Stimulated activated CD8-positive, alpha-beta memory T cell treated with anti-CD3 and anti-CD28 coated beads, Interleukin-15, amount 100 ng/mL, for 24 hours (primary cell): ENCODE measurements around the gene CCDC183.
A peak's percentile ranks its signal among the peaks of the same experiment; 100 is the strongest.
"Not testable (repeated sequence)": the region's sequence is repeated elsewhere in the genome, so short reads cannot be mapped to it uniquely, and the experiment has no call there.

Experiments used
- DNase-seq: peaks from one replicate; pipeline ENCODE4 v3.0.0-alpha.2; 2020; ENCODE audit warnings: low read depth

The CCDC183 gene

DNA sequence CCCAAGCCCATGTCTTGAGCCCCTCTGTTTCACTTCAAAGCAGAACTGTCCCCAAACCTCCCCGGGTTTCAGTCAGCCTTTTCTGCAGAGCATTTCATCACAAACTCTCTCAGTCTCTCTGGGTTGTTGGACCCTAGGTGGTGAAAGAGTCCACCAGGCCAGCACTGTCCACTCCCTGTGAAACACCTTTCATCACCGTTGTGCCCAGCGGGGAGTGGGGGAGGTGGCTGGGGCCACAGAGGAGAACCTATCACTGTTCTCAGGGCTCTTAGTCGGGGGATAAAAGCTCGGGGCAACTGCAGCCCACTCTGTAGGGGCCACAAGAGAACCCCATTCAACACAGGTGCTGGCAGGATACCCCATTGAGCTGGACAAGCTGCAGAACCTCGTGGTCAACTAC, 6.2 kb downstream of the CCDC183 start:
- no peak for DNase-seq

DNA sequence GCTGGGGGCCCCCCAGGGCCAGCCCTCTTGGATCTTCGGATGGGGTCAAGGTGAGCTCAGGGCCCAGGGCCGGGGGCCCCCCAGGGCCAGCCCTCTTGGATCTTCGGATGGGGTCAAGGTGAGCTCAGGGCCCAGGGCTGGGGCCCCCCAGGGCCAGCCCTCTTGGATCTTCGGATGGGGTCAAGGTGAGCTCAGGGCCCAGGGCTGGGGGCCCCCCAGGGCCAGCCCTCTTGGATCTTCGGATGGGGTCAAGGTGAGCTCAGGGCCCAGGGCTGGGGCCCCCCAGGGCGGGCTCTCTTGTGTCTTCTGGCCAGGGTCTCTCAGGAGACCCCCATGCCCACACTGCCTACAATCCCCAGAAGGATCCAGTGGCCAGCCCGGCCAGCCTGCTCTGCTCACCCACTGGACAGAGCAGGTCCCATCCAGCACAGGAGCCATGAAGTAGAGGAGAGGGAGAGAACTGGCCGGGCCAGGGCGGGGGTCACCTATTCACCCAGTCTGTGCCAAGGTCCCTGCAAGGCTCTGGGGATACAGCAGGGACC, 6.9 kb downstream of the CCDC183 start:
- DNase-seq, result not testable (repeated sequence)

DNA sequence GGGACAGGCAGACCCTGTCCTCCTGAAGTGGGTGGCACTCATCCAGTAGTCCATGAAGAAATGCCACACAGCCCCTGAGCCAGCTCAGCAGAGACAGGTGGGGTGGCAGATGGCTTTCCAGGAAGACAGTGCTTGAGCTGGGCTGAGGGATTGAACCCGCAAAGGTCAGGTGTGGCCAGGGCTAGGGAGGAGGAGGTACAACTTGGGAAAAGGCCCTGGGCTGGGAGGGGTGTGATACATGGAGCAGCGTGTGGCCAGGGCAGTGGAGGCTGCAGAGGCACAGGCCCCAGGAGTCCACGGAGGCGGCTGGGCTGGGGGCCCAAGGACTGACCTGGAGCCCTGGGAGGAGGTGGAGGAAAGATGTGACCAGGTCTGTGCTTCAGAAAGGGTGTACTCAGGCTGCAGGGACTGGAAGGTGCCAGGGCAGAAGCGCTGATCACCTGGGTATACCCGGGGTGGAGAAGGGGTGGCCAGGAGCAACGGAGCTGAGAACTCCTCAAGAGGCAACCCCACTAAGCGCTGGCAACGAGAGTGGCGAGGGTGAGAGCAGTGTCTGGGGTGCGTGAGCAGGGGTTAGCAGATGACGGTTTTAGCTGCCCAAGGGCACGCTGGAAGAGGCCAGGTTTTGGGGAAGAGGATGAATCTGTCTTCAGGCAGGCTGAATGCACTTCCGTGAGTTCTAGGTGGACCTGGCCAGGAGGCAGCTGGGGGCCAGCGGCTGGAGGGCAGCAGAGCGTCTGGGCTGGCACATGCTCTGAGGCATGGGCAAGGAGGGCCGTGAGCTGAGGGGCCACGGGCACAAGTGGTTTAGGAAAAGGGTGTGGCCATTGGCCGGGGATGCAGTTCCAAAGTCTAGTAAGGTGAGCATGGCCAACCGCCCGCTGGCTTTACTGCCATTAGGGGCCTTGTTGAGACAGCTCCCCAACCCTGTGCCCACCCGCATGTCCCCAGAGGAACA, 7.7 kb downstream of the CCDC183 start:
- DNase-seq, result no peak

DNA sequence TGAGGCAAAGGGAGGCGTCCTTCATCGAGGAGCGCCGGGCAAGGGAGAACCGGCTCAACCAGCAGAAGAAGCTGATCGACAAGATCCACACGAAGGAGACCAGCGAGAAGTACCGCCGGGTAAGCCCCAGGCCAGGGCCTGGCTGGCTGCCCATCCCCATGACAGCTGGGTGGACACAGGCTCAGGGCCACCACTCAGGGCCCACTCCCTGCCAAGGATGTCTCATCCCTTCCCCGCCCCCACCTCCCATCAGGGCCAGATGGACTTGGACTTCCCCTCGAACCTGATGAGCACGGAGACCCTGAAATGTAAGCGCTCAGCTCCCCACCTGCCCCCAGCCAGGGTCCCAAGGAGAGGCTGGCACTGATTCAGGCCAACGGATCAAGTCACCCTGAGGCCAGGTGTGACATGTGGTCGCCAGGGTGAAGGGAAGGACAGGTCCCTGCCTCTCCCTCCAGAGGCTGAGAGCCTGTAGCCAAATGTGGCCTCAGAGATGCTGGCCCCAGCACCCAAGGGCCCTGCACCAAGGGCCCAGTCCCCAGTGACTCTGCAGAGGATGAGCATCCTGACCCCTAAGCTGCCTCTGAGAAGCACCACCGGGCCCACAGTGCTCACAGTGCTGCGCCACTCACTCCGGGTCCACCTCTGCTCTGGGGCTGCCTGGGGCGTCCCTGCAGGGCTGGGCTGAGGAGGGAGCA, 8.5 kb downstream of the CCDC183 start:
- no peak for DNase-seq

DNA sequence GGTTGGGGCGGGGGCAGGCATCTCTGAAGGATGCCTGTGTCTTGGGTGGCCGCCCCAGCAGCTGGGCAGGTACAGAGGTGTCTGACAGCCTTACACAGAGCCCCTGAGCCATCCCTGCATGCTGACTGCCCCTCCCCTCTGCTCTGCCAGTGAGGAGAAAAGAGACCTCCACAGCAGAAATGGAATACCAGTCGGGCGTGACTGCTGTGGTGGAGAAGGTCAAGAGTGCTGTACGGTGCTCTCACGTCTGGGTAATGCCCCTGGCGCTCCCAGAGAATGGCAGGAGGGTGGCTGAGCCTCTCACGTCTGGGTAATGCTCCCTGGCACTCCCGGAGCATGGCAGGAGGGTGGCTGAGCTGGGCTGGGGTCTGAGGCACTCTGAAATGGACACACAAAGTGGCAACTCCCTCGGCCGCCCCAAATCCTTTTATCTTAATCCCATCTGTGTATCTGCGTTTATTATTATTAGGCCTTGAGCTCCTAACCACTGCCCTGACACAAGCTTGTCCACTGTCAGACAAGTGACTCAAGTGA, 9.1 kb downstream of the CCDC183 start:
- DNase-seq, result no peak

DNA sequence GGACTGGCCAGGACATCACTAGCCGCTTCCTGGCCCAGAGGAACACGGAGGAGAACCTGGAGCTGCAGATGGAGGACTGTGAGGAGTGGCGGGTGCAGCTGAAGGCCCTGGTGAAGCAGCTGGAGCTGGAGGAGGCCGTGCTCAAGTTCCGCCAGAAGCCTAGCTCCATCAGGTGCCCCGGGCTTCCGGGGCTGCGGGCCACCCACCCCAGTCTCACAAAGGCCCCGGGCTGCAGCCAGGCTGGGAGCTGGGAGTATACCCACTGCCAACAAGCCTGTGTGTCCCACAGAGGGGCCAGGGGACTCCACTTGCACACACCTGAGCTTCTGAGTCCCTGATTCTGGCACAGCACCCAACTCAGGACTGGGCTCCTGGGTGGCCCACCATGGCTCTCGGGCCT, 9.9 kb downstream of the CCDC183 start:
- no peak for DNase-seq

DNA sequence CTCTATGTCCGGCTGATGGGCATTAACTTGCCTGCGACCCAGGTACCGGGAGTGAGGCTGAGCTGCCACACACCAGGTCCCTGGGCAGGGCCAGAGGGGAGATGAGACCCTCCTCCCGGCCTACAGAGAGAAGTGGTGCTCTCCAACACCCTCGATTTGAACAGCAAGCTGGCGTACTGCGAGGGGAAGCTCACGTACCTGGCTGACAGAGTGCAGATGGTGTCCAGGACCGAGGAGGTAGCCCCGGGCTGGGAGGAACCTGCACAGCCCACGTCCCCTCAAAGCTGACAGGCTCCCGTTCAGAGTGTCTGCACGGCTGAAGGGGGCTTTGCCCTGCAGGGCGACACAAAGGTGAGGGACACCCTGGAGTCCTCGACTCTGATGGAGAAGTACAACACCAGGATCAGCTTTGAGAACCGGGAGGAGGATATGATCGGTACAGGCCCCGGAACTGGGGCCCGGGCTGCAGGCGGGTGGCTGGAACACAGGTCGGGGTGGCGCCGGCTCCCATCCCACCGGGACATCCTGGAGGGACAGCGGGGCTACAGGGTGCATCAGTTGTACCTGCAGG, 10.6 kb downstream of the CCDC183 start:
- no peak for DNase-seq

DNA sequence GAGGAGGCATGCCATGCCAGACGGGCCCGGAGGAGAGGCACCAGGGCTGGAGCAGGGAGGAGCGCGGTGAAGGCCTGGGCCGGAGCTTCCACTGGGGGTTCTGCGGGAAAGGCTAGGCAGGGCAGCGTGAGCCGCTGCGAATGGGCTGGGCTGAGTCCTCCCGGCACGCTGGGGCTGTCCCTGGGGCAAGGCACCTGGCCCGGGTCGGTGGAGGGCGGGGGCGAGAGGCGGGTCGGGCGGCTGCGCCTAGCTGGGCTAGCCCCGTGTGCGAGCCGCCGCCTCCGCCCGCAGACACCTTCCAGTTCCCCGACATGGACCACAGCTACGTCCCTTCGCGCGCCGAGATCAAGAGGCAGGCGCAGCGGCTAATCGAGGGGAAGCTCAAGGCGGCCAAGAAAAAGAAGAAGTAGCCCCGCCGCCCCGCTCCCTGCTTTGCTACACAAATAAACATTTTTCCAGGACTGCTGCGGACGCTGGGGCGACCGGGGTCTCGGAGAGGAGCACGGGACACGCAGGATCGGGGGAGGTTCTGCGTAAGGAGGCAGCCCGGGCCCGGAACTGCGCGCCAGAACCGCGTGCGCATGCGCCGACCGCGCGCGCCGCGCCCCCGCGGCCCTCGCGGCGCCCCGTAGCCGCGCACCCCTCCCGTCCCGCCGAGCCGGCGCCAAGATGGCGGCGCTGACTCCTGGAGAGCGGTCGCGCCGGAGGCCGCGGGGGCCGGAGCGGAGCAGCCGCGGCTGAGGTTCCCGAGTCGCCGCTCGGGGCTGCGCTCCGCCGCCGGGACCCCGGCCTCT, 11.3 kb downstream of the CCDC183 start, which contains the start of gene RABL6:
Gene RABL6 (plus strand): TSS at position 668 of the 794 bp plus-strand sequence. CDS start 249 bp downstream, outside the sequence.
- DNase-seq, result peak; percentile 73

DNA sequence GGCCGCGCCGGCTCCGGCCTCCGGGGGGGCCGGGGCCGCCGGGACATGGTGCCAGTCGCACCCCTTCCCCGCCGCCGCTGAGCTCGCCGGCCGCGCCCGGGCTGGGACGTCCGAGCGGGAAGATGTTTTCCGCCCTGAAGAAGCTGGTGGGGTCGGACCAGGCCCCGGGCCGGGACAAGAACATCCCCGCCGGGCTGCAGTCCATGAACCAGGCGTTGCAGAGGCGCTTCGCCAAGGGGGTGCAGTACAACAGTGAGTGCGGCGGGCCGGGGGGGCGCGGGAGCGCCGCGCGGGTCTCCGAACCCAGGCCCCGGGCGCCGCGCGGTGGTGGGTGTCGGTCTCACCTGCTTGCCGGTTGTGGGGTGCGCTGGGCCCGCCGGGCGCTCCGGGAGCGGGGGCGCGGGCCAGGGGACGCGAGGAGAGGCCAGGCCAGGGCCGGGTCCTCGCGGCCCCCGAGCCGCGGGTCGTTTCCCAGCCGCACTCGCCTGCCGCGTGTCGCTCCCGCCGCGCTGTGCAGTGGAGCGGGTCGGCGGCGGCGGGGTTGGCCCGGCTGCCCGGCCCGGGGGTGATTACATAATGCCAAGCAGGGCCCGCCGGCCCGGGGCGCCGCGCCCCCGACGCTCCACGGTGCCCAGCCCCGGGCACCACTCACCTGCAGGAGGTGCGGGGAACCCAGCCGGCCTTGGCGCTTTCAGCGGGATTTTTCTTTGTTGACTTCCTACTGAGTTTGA, 12.1 kb downstream of the CCDC183 start:
- peak; percentile 16 for DNase-seq

DNA sequence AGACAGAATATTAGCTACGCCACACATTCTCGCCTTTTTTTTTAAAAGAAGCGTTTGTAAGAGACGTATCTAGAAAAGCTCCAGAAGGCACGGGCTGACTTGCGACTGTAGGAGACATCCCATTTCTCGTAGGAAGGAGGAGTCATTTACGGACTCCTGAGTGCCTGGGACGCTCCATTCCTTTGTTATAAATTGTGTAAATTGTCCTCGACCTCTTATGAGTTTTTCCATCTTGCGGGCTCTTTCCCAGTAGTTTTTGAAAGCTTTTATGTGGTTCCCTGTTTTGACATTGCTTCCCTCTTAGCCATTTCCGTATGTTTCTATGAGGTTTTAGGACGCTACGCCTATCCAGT, 12.6 kb downstream of the CCDC183 start:
- no peak for DNase-seq

DNA sequence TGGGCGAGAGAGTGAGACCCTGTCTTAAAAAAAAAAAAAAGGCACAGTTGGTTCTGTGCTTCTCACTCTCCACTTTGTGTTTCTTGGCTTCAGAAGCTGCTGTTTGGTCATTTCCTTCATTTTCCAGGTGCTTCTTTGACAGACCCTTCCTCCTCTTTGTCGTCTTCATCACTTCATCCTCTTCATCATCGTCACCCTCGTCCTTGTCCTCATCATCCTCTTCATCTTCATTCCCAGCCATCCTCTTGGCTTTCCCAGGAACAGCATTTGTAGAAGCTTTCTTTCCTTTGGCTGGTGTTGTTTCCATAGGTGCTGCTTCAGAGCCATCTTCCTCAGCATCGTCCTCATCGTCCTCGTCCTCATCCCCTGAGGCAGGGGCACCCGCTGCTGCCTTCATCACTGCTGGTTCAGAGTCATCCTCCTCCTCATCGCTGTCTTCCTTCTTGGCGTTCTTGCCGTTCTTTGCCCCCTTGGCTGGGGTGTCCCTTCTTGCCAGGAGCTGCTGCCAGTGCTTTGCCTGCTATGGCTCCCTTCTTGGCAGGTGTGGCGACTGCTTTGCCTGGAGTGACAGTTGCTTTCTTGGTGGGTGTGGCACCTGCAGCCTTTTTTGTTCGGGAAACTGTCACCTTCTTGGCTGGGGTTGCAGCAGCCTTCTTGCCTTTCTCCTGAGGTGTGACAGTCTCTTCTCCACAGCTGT, 18.7 kb downstream of the CCDC183 start:
- DNase-seq, result no peak

DNA sequence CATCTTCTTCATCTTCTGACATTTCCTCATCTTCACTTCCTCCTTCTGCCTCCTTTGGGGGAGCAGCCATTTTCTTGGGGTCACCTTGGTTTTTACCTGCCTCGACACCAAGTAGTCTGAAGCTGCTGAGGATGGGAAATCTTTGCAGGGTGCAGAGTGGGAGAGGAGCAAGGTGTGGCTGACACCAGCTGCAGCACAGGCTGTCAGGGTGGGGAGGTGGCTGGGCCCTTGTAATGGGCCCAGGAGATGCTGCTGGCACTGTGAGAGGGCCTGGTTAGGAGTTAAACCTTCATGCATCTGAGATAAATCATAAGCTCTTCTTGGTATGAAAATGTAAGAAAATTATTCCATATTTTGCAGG, 19.3 kb downstream of the CCDC183 start:
- DNase-seq, result no peak

DNA sequence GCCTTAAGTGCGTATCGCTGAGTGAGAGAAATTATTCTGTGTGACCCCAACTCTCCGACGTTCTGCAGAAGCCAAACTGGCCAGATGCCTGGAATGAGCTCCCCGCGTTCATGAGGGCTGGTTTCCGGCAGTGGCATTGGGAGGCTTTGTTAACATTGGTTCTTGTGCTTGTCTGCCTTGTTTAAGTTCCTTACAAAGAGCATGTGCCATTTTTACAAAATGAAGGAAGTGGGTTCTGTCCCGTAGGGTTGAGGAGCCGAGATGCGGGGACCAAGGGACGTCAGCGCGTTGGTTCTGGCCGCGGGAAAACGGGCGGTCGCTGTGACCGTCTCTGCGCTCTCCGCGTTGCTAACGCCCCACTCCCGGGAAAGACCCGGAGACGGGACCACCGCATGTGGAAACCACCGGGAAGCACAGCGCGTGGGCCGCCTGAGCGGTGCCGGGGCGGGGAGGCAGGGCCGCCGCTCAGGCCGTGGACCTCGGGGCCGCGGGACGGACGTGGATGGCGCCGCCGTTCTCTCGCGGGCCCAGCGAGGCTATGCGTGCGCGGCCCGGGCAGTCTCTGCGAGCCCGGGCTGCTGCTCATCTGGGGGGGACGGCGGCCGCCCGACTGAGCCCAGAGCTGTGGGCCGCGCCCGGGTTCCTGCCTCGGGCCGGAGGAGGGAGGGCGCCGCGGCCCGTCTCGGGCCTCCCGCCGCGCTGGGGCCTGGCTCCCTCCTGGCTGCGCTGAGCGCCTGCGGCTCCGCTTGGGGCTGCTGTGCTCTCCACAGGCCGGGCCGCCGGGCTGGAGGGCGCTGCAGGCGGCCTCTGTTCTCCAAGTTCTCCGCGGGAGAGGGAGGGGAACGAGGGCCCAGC, 25.1 kb downstream of the CCDC183 start:
- DNase-seq, result no peak

DNA sequence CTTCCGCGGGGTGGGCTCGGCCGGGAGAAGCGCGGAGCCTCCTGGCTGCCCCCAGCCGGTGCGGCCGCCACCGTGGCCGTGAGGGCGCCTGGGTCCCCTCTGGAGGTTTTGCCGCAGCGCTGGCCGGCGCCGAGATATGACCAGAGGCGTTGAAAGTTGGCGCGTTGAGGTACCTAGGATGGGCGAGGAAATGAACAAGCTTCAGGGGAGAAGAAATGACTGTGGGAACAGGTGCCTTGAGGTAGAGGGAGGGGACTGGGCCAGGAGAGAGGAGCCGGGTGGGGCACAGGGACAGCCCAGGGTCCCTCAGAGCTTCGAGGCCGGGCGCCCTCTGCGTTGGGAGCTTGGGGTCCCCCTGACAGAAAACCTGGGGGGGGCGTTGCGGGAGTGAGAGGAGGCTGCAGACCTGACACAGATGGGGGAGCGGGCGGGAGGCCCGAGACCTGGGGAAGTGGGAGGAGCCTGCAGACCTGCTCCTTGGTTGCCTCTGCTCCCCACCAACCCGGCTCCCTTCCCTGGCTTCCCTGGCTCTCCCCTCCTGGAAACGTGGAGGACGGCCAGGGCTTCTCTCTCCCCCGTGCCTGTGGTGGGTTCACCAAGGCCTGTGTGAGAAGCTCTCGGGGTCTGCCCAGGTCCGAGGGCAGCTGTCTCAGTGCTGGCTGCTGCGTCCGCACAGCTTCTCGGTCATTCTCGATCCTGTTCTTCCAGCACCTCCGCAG, 25.8 kb downstream of the CCDC183 start:
- DNase-seq, result no peak

DNA sequence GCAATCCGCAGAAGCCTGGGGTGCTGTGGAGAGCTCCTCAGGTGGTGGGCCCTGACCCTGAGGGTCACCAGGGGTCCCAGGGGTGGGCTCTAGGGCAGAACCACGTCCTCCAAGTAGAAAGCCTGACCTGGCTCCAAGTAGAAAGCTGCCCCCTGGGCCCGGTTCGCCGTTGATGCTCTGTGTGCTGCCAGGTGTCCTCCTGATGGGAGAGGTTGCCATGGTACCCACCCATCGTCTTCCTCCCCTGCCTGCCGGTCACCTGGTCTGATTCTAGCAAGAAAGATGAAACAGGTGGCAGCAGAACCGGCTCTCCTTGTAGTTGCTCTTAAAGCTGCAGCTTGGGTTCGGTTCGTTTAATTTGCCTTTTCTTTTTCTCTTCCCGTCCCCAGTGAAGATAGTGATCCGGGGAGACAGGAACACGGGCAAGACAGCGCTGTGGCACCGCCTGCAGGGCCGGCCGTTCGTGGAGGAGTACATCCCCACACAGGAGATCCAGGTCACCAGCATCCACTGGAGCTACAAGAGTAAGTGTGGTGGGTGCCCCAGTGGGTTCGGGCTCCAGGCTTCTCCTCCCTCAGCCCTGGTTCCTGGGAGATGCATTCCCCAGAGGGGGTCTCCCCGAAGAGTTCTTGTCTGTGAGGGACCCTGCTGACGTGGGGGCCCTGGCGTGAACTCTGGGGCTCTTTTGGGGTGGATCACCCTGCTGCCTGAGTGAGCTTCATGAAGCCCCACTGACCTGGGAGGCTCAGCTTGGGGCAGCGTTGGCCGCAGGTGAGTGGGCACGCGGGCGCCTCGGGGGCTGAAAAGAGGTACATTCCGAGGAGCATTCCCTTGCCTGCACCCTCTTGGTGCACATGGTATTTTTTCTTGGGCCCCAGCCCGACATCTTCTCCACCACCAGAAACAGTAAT, 27.3 kb downstream of the CCDC183 start:
- no peak for DNase-seq

DNA sequence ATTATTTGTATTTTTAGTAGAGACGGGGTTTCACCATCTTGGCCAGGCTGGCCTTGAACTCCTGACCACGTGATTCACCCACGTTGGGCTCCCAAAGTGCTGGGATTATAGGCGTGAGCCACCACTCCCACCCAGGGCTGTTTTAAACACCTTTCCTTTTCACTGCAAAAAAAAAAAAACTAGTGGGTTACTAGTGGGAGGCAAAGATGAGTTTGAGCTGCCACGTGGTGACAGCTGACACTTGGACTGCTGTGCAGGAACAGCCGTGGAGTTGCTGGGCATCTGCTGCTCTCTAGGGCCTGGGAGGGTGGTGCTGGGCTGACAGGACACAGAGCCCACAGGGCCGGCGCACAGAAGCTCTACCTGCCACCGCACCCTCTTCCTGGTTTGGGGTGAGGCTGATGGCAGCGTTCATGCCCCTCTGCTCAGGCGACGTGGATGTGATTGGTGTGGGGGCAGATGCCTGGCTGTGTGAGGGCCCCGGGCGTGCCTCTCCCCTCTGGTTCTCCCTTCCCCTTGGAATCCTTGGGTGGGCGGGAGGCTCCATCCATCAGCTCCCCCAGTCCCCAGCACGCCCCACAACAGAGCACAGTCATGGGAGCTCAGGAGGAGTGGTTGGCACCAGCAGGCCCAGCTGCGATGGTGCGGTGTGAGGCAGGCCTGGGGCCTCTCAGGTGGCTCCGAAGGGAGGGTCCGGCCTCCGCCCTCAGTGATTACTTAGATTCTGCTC, 28.5 kb downstream of the CCDC183 start:
- DNase-seq, result no peak
